ENCODE data around the gene IFT43.
"Not testable (repeated sequence)": the region's sequence is repeated elsewhere in the genome, so short reads cannot be mapped to it uniquely, and the experiment has no call there.

Gene IFT43

GRCh38 chr14:75980856-75981255 is 4.7 kb upstream of the IFT43 start:
- no peak for DNase-seq (ENCODE audit: low read depth)

GRCh38 chr14:75981426-75982265 is 3.9 kb upstream of the IFT43 start, which contains the start of gene TGFB3:
TSS of gene TGFB3 (minus strand) at chr14:75981995. CDS start at chr14:75980893, 1,102 bp downstream.
- DNase-seq (ENCODE audit: low read depth) = peak; percentile 72

DNA sequence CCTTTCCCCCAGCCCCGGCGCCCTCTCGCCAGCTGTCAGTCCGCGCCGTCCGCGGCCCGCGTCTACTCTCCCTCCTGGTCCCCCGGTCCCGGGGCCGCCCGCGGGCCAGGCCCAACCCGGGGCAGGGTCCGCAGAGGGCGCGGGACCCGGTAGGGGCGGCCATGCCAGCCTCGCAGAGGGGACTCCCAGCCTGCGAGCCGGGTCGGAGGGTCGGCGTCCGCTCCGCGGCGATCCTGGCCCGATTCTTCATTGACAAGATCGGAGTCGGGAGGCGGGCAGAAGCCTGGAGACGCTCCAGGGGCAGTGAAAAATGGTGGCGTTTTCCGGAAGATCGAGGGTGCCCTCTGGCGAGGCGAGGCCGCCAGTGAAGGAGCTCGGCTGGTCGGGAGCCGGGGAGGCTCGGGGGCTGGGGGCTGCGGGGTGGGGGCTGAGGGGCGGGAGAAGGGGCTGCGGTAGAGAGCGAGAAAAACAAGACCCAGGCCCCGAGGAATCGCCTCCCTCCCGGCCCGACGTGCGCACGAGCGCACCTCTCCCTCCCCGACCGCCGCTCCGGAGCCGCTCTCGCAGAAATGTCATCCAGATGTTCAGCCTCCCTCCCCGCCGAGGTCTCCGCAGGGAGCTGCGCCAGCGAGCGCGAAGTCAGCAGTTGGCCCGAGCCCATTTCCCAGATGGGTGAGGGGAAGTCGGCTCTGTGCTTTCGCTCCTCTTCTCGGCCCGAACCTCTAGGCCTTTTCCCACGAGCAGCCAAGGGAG is 3.1 kb upstream of the IFT43 start:
- peak; percentile 65 for DNase-seq (ENCODE audit: low read depth)

GRCh38 chr14:75983019-75983358 is 2.6 kb upstream of the IFT43 start:
- DNase-seq (ENCODE audit: low read depth) = no peak

DNA sequence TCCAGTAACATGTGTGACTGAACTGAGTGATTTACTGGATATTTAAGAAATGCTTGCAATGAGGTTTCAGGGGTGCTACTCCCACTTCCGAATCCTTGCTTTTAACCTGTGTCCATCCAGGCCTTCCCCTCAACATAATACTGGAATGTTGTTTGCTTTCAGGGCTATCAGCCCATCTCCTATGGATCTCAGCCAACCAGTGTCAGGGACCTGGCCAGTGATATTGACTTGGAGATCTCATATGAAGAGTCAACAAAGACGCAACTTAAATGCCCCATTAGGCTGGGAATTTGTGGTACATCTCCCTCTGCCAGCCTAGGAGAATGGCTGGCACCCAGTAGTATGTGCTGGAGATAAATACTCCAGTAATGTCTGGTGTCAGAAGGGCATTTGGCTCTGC is 889 bp upstream of the IFT43 start:
- no peak for DNase-seq (ENCODE audit: low read depth)

DNA sequence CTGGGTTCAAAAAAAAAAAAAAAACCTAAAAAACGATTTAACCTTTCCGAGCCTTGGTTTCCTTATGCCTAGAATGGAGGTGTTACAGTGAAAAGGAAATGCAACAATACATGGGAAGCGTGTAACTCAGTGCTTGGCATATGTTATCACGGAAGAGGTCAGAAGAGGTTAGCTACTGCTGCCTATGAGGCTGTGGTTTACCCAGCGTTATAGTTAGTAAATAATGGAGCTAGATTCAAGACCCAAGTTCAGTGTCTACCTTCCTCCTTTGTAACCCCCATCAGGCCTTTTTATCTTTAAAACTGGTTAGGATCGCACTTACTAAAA is 839 bp downstream of the IFT43 start:
- no peak for DNase-seq (ENCODE audit: low read depth)

DNA sequence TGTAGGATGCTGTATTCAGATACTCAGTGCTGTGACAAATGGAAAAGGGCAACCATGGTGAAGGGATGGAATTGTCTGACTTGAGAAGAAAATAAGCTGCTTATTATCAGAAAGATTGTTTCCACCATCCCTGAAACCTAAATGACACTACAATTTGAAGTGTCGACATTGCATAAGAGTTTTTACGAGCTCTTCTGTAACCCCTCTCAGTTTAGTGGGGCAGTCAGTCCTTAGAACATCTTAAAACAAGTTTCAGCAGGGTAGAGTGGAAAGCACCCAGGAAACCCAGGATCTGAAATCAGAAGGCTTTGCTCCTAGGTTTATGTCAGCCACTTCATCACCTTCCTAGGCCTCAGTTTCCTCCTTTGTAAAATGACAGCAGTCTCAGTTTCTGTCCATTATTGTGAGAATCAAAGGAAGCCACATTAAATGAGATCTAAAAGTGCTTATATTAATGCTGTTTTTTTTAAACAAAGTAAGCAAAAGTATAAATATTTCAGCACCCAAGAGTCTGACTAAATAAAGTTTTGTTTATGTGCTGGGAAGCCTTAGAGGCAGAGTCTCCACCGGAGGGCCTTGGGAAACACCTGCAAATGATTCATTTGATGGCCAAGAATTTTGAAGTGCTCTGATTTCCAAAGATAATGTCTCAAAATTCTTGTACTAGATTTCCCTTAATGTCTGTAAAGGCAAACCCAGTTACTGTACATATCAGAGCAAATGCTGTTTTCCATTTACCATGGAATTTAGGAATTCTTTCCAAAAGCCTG is 1.8 kb downstream of the IFT43 start:
- DNase-seq (ENCODE audit: low read depth) = no peak

- DNase-seq (ENCODE audit: low read depth) = peak; percentile 58
Measured at GRCh38 chr14:75989134-75989533, 3.6 kb downstream of the IFT43 start.

DNA sequence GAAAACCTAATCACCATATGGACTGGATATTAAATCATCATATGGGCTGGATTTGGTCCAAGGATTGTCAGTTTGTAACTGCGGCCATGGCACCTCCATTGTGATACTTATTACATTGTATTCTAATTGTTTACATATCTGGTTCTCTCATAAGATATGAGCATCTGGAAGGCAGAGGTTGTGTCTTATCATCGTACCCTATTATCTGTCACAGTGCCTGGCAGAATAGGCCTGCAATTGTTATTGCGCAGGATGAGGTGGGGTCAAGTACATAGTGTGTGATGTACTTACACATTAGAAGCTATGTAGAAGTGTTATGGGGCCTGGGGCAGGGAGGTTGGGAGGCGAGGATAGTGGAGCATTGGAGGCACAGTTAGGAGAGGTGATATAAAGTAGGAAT is 4.7 kb downstream of the IFT43 start:
- DNase-seq (ENCODE audit: low read depth) = no peak

- DNase-seq (ENCODE audit: low read depth) = peak; percentile 24
Measured at GRCh38 chr14:75991753-75992152, 6.2 kb downstream of the IFT43 start.

DNA sequence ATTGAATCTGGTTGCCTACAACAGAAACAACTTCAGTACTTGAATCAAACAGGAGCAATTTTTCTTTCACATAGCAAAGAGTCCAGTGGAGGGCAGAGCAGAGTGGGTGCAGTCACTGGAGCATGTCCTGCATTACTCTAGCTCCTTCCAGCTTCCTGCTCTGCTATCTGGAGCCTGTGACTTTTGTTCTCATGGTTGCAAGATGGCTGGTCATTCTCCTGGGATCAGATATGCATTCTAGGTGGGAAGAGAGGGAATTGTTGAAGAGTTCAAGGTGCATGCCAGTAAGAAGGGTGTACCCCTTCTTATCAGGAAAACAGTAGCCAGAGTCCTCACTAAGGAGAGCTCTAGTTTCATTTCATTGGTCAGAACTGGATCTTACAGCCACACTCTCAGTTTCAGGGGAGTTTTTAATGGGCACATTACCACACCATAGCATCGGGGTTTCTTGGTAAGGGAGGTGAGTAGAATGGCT is 8.0 kb downstream of the IFT43 start:
- DNase-seq (ENCODE audit: low read depth) = no peak

DNA sequence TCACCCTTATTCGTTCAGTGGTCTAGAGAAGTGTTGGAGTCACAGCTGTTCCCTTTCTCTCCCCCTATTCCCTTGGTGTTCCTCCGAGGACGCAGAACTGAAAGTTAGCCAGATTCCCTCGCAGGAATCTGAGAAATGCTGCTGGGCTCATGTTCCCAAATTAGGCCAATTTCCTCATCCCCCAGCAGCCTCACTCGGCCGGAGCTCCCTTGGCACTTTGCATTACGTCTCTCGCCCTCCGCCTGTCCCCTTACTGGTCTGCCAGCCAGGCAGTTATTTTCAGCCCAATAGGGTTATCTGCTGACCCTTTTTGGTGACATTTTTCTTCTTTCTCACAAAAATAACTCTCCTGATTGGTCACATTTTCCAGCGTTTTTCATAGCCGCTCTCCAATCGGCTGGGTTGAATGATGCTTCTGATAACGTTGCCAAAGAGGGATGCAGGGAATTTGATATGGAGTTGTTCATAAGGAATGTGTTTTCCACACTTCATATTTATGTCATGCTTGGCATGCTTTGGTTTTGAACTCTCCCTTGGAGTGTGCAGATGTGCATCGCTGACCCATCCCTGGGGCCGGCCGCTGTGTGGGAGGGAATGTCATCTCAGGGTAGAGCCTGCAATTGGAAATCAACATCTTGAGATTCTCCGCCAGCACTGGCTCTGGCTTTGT is 9.9 kb downstream of the IFT43 start:
- peak; percentile 29 for DNase-seq (ENCODE audit: low read depth)

DNA sequence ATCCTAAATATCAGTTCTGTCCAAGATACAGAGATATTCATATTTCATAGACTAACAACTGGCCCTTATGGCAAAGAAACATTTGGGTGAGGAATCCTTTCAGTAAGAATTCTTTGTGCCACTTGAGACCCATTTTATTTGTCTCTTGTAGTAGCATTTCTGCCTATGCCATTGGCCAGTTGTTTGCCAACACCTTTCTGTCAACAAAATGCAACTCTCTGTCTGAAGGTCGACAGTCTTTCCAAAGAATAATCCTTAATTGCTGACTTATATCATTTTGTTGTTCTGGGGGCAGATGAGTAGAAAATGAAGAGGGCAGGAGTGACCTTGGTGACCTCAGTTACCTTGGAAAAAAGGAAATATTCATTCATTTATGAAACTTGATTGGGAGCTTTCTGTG is 10.9 kb downstream of the IFT43 start:
- DNase-seq (ENCODE audit: low read depth) = no peak

DNA sequence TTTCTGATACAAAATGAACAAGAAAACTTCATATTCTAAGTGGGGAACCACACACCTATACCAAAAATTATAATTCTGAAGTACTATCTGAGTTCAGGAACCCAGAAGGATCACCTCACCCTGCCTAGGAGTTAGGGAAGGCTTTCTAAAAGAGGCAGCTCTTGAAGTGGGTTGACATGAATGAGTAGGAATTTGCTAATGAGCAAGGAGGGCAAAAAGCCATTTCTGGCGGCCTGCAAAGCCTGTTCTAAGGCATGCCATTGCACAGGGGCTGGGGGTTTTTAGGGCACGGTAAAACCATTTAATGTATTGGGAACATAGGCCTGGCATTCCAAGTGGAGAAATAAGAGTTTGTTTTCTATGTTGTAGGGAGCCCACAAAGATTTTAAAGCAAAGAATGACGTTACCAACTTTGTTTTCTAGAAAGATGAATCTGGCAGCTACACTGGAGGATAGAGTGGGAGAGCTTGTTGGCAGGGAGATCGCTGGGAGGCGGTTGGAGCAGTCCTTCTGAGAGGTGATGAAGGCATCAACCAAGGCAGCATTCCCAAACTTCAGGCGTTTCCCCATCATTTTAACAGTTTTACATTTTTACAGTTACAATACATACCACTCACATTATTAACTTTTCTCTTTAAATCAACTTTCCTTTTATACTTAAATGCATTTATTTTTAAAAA is 14.1 kb downstream of the IFT43 start:
- no peak for DNase-seq (ENCODE audit: low read depth)

DNA sequence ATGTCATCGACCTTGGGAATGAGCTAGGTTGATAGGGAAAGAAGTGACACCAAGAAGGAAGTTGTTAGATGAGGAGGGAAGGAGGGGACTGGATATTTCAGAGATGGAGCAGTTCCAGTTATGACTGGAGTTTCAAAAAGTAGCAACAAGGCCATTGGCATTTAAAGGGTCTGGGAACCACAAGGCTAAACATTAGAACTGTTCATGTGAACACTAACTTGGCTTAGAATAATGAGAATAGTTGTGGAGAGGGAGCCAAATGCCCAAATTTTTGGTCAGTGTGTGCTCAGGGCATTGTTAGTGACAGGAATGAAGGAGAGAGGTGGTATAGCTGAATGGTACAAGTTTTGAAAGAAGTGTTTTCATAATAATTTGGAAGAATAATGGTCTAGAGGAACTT is 16.8 kb downstream of the IFT43 start:
- DNase-seq (ENCODE audit: low read depth) = no peak

- DNase-seq (ENCODE audit: low read depth) = no peak
Measured at GRCh38 chr14:76006253-76006652, 20.7 kb downstream of the IFT43 start.

GRCh38 chr14:76007379-76007778 is 21.8 kb downstream of the IFT43 start:
- no peak for DNase-seq (ENCODE audit: low read depth)

DNA sequence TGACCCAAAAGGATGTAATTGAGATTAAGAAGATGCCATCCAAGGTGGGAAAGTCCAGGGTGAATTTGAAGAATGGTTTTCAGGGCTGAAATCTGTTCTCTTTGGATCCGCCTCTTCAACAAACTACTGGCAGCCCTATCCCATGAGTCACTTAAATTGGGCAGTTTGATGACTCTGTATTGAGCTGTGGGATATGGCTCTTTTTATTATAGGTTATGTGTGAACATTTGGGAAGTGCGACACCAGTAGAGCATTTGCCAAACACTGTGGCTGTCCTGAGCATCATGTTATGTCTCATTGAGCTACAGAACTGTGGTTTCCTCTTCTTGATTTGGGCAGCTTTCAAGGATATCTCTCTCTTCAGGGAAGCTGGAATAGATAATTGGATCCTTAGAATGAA is 22.3 kb downstream of the IFT43 start:
- peak; percentile 22 for DNase-seq (ENCODE audit: low read depth)

DNA sequence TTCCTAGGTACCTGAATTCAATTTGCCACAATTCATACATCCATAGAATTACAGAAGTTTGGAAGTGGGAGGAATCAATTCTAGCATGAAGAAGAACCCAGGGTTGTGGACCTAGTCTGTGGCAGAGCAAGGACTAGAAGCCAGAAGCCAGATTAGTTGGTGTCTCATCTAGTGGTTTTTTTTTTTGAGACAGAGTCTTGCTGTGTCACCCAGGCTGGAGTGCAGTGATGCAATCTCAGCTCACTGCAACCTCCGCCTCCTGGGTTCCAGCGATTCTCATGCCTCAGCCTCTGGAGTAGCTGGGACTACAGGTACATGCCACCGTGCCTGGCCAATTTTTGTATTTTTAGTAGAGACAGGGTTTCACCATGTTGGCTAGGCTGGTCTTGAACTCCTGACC is 24.1 kb downstream of the IFT43 start:
- DNase-seq (ENCODE audit: low read depth) = not testable (repeated sequence)

- DNase-seq (ENCODE audit: low read depth) = no peak
Measured at GRCh38 chr14:76011930-76012329, 26.4 kb downstream of the IFT43 start.

DNA sequence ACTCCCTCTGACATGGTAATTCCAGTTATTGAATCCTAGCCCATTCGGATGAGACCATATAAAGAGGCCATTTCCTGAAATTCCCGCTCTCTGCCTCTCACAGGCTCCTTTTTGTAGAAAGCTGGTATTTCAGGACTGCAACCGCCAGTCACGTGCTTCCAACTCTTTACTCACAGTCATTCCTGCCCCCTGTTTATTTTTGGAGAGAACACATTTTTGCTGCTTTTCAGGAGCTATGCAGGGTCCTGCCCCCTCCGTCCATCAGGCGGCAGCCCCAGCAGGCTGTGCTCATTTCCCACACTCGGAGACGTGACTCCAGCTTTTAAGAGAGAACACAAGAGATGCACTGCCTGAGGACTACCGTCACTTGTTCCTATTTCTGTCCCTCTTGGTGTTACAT is 26.8 kb downstream of the IFT43 start:
- no peak for DNase-seq (ENCODE audit: low read depth)

DNA sequence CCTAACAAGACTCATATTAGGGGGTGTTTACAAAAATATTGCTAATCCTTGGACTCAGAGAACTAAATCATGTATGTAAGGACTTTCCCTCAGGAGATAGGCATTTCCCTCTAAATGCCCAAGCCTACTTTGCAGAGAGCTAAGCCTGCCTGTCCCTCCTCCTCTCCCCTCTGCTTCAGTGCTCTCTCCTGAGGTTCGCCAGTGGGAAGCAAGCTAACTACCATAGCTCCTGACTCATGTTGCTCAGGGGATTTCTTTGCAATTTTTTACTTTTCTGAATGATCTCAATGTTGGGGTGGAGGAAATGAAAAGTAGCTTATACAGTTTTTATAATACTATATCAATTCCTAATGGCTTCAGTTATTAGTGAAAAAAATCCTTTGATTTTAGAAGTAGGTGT is 29.6 kb downstream of the IFT43 start:
- no peak for DNase-seq (ENCODE audit: low read depth)

All from GM04504 (cell line).